Ishikawa (cell line): ENCODE data around the gene CAMK2D.

Source experiments
- EGR1 ChIP-seq: IDR thresholded peaks from 2 replicates; pipeline ENCODE4 v1.6.1; 2012
- RAD21 ChIP-seq: IDR thresholded peaks from 2 replicates; pipeline ENCODE4 v1.6.1; 2012; ENCODE audit warnings: low read depth
- REST ChIP-seq: IDR thresholded peaks from 2 replicates; pipeline ENCODE4 v1.6.1; 2012; ENCODE audit warnings: low read depth, mild to moderate bottlenecking
- TCF12 ChIP-seq: IDR thresholded peaks from 2 replicates; pipeline ENCODE4 v1.6.1; 2012; ENCODE audit warnings: low read depth

DNA sequence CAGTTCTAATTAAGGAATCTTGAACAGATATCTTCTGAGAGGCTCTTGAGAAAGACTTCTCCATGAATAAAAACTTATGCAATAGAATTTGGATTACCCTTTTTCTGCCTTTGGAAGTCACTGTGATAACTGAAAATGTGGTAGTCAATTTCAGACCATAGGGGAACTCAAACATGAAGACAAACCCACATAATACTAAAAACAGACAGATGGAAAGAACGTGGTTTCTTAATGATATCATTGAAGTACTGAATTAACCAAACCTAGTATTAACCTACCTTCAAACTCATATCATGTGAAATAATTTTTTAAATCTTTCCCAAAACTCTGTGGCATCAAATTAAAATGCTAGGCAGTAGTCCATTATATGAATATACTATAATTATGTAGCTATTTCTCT, 153.5 kb downstream of the CAMK2D start:
- TF ChIP-seq RAD21 (no peak), REST (no peak), TCF12 (no peak), EGR1 (no peak)
